Esophagus squamous epithelium (tissue), 4 donors: ENCODE data around the gene TLNRD1.

Experiments used
- POLR2A ChIP-seq, 4 donors: fragments of 450-650 bp; IDR thresholded peaks; one replicate each; pipeline ENCODE4 v1.6.1; 2017; ENCODE audit warnings: antibody characterized with exemption in 4 of 4, mild to moderate bottlenecking in 4 of 4, moderate library complexity in 3 of 4
- TF ChIP-seq, protein P1 (sequence below), 6 experiments: fragments of 450-650 bp in 4 of 6; fragments of 200-600 bp in 2 of 6; sonication (generic) in 2 of 6; IDR thresholded peaks; one replicate each; pipeline ENCODE4 v1.5.1; 2016 to 2019; ENCODE audit warnings: antibody characterized with exemption in 6 of 6, mild to moderate bottlenecking in 4 of 6, moderate library complexity in 4 of 6

GRCh38 chr15:81003097-81003350, 2.3 kb downstream of the TLNRD1 start:
- TF ChIP-seq POLR2A (IDR thresholded peaks at IDR 0.05) = no peak
- TF ChIP-seq, protein P1, sequence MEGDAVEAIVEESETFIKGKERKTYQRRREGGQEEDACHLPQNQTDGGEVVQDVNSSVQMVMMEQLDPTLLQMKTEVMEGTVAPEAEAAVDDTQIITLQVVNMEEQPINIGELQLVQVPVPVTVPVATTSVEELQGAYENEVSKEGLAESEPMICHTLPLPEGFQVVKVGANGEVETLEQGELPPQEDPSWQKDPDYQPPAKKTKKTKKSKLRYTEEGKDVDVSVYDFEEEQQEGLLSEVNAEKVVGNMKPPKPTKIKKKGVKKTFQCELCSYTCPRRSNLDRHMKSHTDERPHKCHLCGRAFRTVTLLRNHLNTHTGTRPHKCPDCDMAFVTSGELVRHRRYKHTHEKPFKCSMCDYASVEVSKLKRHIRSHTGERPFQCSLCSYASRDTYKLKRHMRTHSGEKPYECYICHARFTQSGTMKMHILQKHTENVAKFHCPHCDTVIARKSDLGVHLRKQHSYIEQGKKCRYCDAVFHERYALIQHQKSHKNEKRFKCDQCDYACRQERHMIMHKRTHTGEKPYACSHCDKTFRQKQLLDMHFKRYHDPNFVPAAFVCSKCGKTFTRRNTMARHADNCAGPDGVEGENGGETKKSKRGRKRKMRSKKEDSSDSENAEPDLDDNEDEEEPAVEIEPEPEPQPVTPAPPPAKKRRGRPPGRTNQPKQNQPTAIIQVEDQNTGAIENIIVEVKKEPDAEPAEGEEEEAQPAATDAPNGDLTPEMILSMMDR (IDR thresholded peaks at IDR 0.05) = no peak
